H1 (cell line): ENCODE results near the gene CCDC88C. TPM values are rescaled to one million over a fixed set of nuclear protein-coding genes. Genes with fewer than 3 reads are reported as not detected.

ENCODE experiments used
- CTCF ChIA-PET: fragments of 300-600 bp; sonication (Branson Sonifier 250); formaldehyde crosslinking; loops from one replicate; lab custom pipeline; 2021; ENCODE audit not compliant: partially characterized antibody; lab: Charles Lee
- POLR2A ChIA-PET: fragments of 300-600 bp; sonication (Branson Sonifier 250); formaldehyde crosslinking; loops from one replicate; lab custom pipeline; 2021; ENCODE audit warnings: inconsistent platforms; ENCODE audit not compliant: partially characterized antibody; lab: Charles Lee
- DNase-seq, 2 experiments: peaks; one replicate each; pipeline versions ENCODE4 v3.0.0 to v3.0.0-alpha.2; 2010 to 2022; ENCODE audit warnings: low spot score in 2 of 2, low read depth in 1 of 2, mixed read lengths in 1 of 2
- FAIRE-seq: peaks from 2 replicates; lab custom pipeline; 2011; peaks lifted over from hg19 to GRCh38; lab: Jason Lieb, UNC
- H2AFZ ChIP-seq: 2 replicates; pipeline ENCODE4 v1.8.1; 2012; ENCODE audit warnings: low read length, inconsistent platforms
- H2AK5ac ChIP-seq: 2 replicates; pipeline ENCODE4 v1.6.1; 2013; ENCODE audit warnings: low read depth, low read length
- H2BK120ac ChIP-seq: replicated peaks from 2 replicates; pipeline ENCODE3; 2013; ENCODE audit warnings: low read depth, low read length, inconsistent platforms
- H2BK12ac ChIP-seq: 2 replicates; pipeline ENCODE4 v1.6.1; 2013; ENCODE audit warnings: low read depth, low read length
- H2BK15ac ChIP-seq: 2 replicates; pipeline ENCODE4 v1.6.1; 2013; ENCODE audit warnings: low read length
- H2BK20ac ChIP-seq: 2 replicates; pipeline ENCODE4 v1.6.1; 2013; ENCODE audit warnings: low read length
- H2BK5ac ChIP-seq: 2 replicates; pipeline ENCODE4 v1.6.1; 2013; ENCODE audit warnings: low read depth, low read length
- H3K14ac ChIP-seq: 2 replicates; pipeline ENCODE4 v1.6.1; 2013; ENCODE audit warnings: inconsistent platforms; ENCODE audit not compliant: insufficient read length
- H3K18ac ChIP-seq: 2 replicates; pipeline ENCODE4 v1.6.1; 2013; ENCODE audit warnings: low read length; ENCODE audit errors: extremely low read depth
- H3K23ac ChIP-seq: 2 replicates; pipeline ENCODE4 v1.6.1; 2013; ENCODE audit warnings: inconsistent platforms; ENCODE audit not compliant: insufficient read length
- H3K23me2 ChIP-seq: 2 replicates; pipeline ENCODE4 v1.6.1; 2013; ENCODE audit warnings: low read depth, low read length
- H3K27ac ChIP-seq: 2 replicates; pipeline ENCODE4 v1.6.1; 2011; ENCODE audit warnings: low read depth, low read length, inconsistent platforms
- H3K27me3 ChIP-seq, 4 experiments: replicated peaks in 1 of 4; 1 replicate in 1 of 4; 2 replicates in 3 of 4; pipeline versions ENCODE4 v1.6.1 to v1.8.1; 2011 to 2013; ENCODE audit warnings: low read length in 3 of 4, mild to moderate bottlenecking in 3 of 4, inconsistent platforms in 2 of 4, mixed read lengths in 2 of 4, moderate library complexity in 1 of 4; ENCODE audit not compliant: control insufficient read depth in 3 of 4, insufficient read depth in 3 of 4; ENCODE audit errors: extremely low read depth in 1 of 4
- H3K36me3 ChIP-seq, 4 experiments: 2 replicates each; pipeline versions ENCODE4 v1.6.1 to v1.8.1; 2011 to 2013; ENCODE audit warnings: mild to moderate bottlenecking in 4 of 4, low read length in 3 of 4, moderate library complexity in 2 of 4, control low read depth in 1 of 4, inconsistent platforms in 1 of 4; ENCODE audit not compliant: insufficient read depth in 4 of 4, control insufficient read depth in 2 of 4
- H3K4ac ChIP-seq: replicated peaks from 2 replicates; pipeline ENCODE3; 2013; ENCODE audit warnings: low read length, low read depth, mixed read lengths, inconsistent platforms; ENCODE audit not compliant: insufficient read length
- H3K4me1 ChIP-seq, 4 experiments: replicated peaks in 1 of 4; 1 replicate in 1 of 4; 2 replicates in 3 of 4; pipeline versions ENCODE4 v1.6.1 to v1.8.1; 2011 to 2013; ENCODE audit warnings: low read length in 3 of 4, inconsistent platforms in 2 of 4, mixed read lengths in 1 of 4; ENCODE audit not compliant: insufficient read depth in 4 of 4, control insufficient read depth in 3 of 4
- H3K4me2 ChIP-seq, 2 experiments: 2 replicates each; pipeline versions ENCODE4 v1.6.1 to v1.8.1; 2011 to 2013; ENCODE audit warnings: low read depth in 2 of 2, low read length in 2 of 2, control low read depth in 1 of 2, inconsistent platforms in 1 of 2, mild to moderate bottlenecking in 1 of 2; ENCODE audit not compliant: insufficient read depth in 1 of 2
- H3K4me3 ChIP-seq, 4 experiments: fragments of 200-600, 300-600 bp in 1 of 4; sonication (generic), shearing (Covaris generic), sonication (Bioruptor Twin) in 1 of 4; 2 replicates each; pipeline versions ENCODE4 v1.5.1 to v1.8.1; 2011 to 2016; ENCODE audit warnings: low read length in 4 of 4, low read depth in 3 of 4, control low read depth in 2 of 4, inconsistent platforms in 2 of 4, mild to moderate bottlenecking in 2 of 4, mixed read lengths in 1 of 4, moderate library complexity in 1 of 4; ENCODE audit not compliant: insufficient read depth in 2 of 4; ENCODE audit errors: extremely low read depth in 1 of 4
- H3K56ac ChIP-seq: replicated peaks from 2 replicates; pipeline ENCODE3; 2013; ENCODE audit warnings: low read depth, mild to moderate bottlenecking, mixed read lengths, low read length, inconsistent platforms; ENCODE audit not compliant: insufficient read length
- H3K79me1 ChIP-seq: 2 replicates; pipeline ENCODE4 v1.6.1; 2013; ENCODE audit warnings: low read depth, low read length, control low read depth
- H3K79me2 ChIP-seq, 2 experiments: 2 replicates each; pipeline versions ENCODE4 v1.6.1 to v1.8.1; 2012 to 2013; ENCODE audit warnings: low read length in 2 of 2, mild to moderate bottlenecking in 2 of 2, inconsistent platforms in 1 of 2; ENCODE audit not compliant: insufficient read depth in 2 of 2, control insufficient read depth in 1 of 2
- H3K9ac ChIP-seq, 4 experiments: replicated peaks in 1 of 4; 1 replicate in 1 of 4; 2 replicates in 3 of 4; pipeline versions ENCODE4 v1.6.1 to v1.8.1; 2011 to 2013; ENCODE audit warnings: low read depth in 3 of 4, low read length in 3 of 4, control low read depth in 2 of 4, mild to moderate bottlenecking in 2 of 4, moderate library complexity in 2 of 4, inconsistent platforms in 1 of 4; ENCODE audit errors: extremely low read depth in 1 of 4
- H3K9me3 ChIP-seq, 2 experiments: 2 replicates each; pipeline versions ENCODE4 v1.6.1 to v1.8.1; 2012 to 2013; ENCODE audit warnings: mild to moderate bottlenecking in 2 of 2, moderate library complexity in 2 of 2, control low read depth in 1 of 2, inconsistent platforms in 1 of 2, low read depth in 1 of 2, low read length in 1 of 2, mixed read lengths in 1 of 2; ENCODE audit not compliant: insufficient read depth in 2 of 2
- H4K20me1 ChIP-seq, 2 experiments: replicated peaks in 1 of 2; 2 replicates each; pipeline versions ENCODE3 to v1.8.1; 2011 to 2013; ENCODE audit warnings: inconsistent platforms in 2 of 2, low read length in 2 of 2, mild to moderate bottlenecking in 1 of 2; ENCODE audit not compliant: insufficient read depth in 2 of 2, control insufficient read depth in 1 of 2
- H4K5ac ChIP-seq: 2 replicates; pipeline ENCODE4 v1.6.1; 2013; ENCODE audit warnings: low read length, low read depth, mixed read lengths, inconsistent platforms; ENCODE audit not compliant: insufficient read length
- H4K8ac ChIP-seq: 2 replicates; pipeline ENCODE4 v1.8.0; 2013; ENCODE audit warnings: mild to moderate bottlenecking, moderate library complexity, low read length, inconsistent platforms; ENCODE audit not compliant: insufficient read depth; ENCODE audit errors: extremely low read depth
- H4K91ac ChIP-seq: replicated peaks from 2 replicates; pipeline ENCODE3; 2013; ENCODE audit warnings: low read length, mixed read lengths, inconsistent platforms; ENCODE audit not compliant: insufficient read length
- ATF2 ChIP-seq: IDR thresholded peaks from 2 replicates; pipeline ENCODE4 v1.6.1; 2012; ENCODE audit warnings: low read length, inconsistent platforms
- E2F6 ChIP-seq: IDR thresholded peaks from 2 replicates; pipeline ENCODE4 v1.6.1; 2012; ENCODE audit warnings: inconsistent platforms
- EZH2 ChIP-seq: fragments of 200-600 bp; sonication (generic); IDR thresholded peaks from 2 replicates; pipeline ENCODE4 v1.7.1; 2012; ENCODE audit warnings: low read depth, mild to moderate bottlenecking, moderate library complexity, low read length, inconsistent platforms; ENCODE audit not compliant: severe bottlenecking
- MAX ChIP-seq: IDR thresholded peaks from 2 replicates; pipeline ENCODE4 v1.6.1; 2012; ENCODE audit warnings: inconsistent platforms
- WGBS, 2 experiments: shearing (Covaris generic) in 1 of 2; methylation state at CpG; one replicate each; pipeline versions ENCODE4 v1.1.6 to v1.1.7; 2013 to 2015; ENCODE audit warnings: low lambda C conversion rate in 2 of 2, mixed read lengths in 2 of 2, inconsistent platforms in 1 of 2, low coverage in 1 of 2, missing lambda C conversion rate in 1 of 2; ENCODE audit not compliant: insufficient replicate concordance in 2 of 2, insufficient coverage in 1 of 2, insufficient read length in 1 of 2; ENCODE audit errors: extremely low coverage in 1 of 2, missing lambda C conversion rate in 1 of 2; 5-methylcytosine and 5-hydroxymethylcytosine counted together
- polyA plus RNA-seq, 7 experiments: library from polyadenylated mRNA; depleted of rRNA in 3 of 7; stranded (reverse) in 5 of 7; unstranded in 2 of 7; fragments of >200 nt in 5 of 7; fragments of 200-250 nt in 2 of 7; gene quantifications; 1 replicate in 5 of 7; 2 replicates in 1 of 7; 4 replicates in 1 of 7; pipeline versions ENCODE4 v1.2.1 to v1.2.3, GENCODE V29; 2011 to 2013; ENCODE audit warnings: missing spikeins in 2 of 7, mixed read lengths in 2 of 7
- total RNA-seq: library from RNA; stranded (reverse); fragmentation: NEBNext Ultra II Directional; extraction: Animal tissue kit (Norgen Biotek cat#: 25700); gene quantifications from 2 replicates; pipeline ENCODE4 v1.2.1, GENCODE V29; 2021

The CCDC88C gene
- total and polyA plus RNA-seq, 2 of the 8 experiments (the other 6 are each of a cell fraction or from before 2014, with no cell fraction given): 10.3 to 57.7 TPM

GRCh38 chr14:91387951-91388381 lies 29.7 kb downstream of the CCDC88C start:
- DNase-seq (peak in 1 of 2 experiments; percentile 46), FAIRE-seq (no peak)
- no peak overlapping the region for H3K14ac ChIP-seq
- POLR2A ChIA-PET: interaction anchor here (0.9 to 2.5 kb wide), 6 partner anchors 9 to 25 kb away, joined by 3 to 11 read pairs (median 4); no protein-coding TSS in a partner anchor
- H2BK120ac ChIP-seq: no peak overlapping the region
- H3K9me3 ChIP-seq: no peaks in the 10 kb centered on the region
- CTCF ChIA-PET: interaction anchor here (0.6 to 3.7 kb wide), 16 partner anchors 9 to 66 kb away, joined by 3 to 10 read pairs (median 4); partner anchors contain the start of gene CCDC88C
- H3K27me3 ChIP-seq: no peaks in the 10 kb centered on the region
- WGBS, 2 experiments: 89% methylated on average over 10 of the region's 10 CpGs; no CpG with 5 or more reads in 1 of the 2 experiments
- peaks cover 17 to 31% of the 10 kb centered on the region in 2 experiments for H4K20me1 ChIP-seq
- H3K18ac ChIP-seq: no peak overlapping the region
- H3K9ac ChIP-seq: no peak overlapping the region
- H4K8ac ChIP-seq: no peak overlapping the region
- no peak overlapping the region for H3K4me2 ChIP-seq
- peaks cover 30% of the 10 kb centered on the region for H3K79me1 ChIP-seq
- peaks cover 13 to 43% (median 29%) of the 10 kb centered on the region in 4 experiments for H3K4me1 ChIP-seq
- no peak overlapping the region for H3K56ac ChIP-seq
- H3K36me3 ChIP-seq: no peaks in the 10 kb centered on the region; a peak in 1 of 8 replicates
- H3K79me2 ChIP-seq: peaks cover 15 to 92% of the 10 kb centered on the region in 2 experiments
- no peak overlapping the region for H2BK15ac ChIP-seq
- H3K4ac ChIP-seq: no peak overlapping the region
- H2BK12ac ChIP-seq: peak overlapping the region; percentile 40; the same call in 1 of the 2 replicates
- 0 out of 2 replicates have a peak overlapping the region, but pooled peaks have one; percentile 15 for H2BK5ac ChIP-seq
- TF ChIP-seq E2F6 (peak; percentile 77), ATF2 (no peak), MAX (0 out of 2 replicates have a peak, but pooled peaks have one; percentile 34), EZH2 (no peak)
- TF ChIP-seq, all 59 proteins: peak for 2
- no peak overlapping the region for H2BK20ac ChIP-seq
- H3K27ac ChIP-seq: no peak overlapping the region
- H2AK5ac ChIP-seq: peak overlapping the region; percentile 8; the same call in 1 of the 2 replicates
- H4K5ac ChIP-seq: no peak overlapping the region
- no peak overlapping the region for H3K4me3 ChIP-seq
- H3K23me2 ChIP-seq: no peaks in the 10 kb centered on the region
- no peak overlapping the region for H3K23ac ChIP-seq
- H2AFZ ChIP-seq: no peak overlapping the region
- no peak overlapping the region for H4K91ac ChIP-seq
